Loucy (cell line): ENCODE measurements around the gene COL5A3.

Experiments
- H2AFZ ChIP-seq: fragments of 200-600 bp; sonication (generic); 2 replicates; pipeline ENCODE4 v1.6.0; 2016; ENCODE audit warnings: antibody characterized with exemption, mild to moderate bottlenecking, low read length, moderate library complexity
- H3F3A ChIP-seq: fragments of 200-600 bp; 2 replicates; pipeline ENCODE4 v1.6.0; 2016; ENCODE audit warnings: antibody characterized with exemption, low read depth, mild to moderate bottlenecking
- H3K27me3 ChIP-seq: fragments of 200-600 bp; sonication (generic); 2 replicates; pipeline ENCODE4 v1.6.1; 2014; ENCODE audit warnings: low read length, mild to moderate bottlenecking; ENCODE audit not compliant: insufficient read depth, poor library complexity, severe bottlenecking
- H3K36me3 ChIP-seq: fragments of 200-600 bp; sonication (generic); 2 replicates; pipeline ENCODE4 v1.6.1; 2016; ENCODE audit warnings: low read length; ENCODE audit not compliant: insufficient read depth
- H3K4me1 ChIP-seq: fragments of 200-600 bp; sonication (generic); 2 replicates; pipeline ENCODE4 v1.5.1; 2014; ENCODE audit warnings: low read length, mild to moderate bottlenecking; ENCODE audit not compliant: insufficient read depth, poor library complexity, severe bottlenecking
- H3K4me2 ChIP-seq: fragments of 200-600 bp; sonication (generic); 2 replicates; pipeline ENCODE4 v1.6.0; 2014; ENCODE audit warnings: antibody characterized with exemption, low read length, low read depth, mild to moderate bottlenecking; ENCODE audit not compliant: poor library complexity, severe bottlenecking
- H3K4me3 ChIP-seq: fragments of 200-600 bp; sonication (generic); 2 replicates; pipeline ENCODE4 v1.5.1; 2014; ENCODE audit warnings: low read length, mild to moderate bottlenecking, mixed read lengths; ENCODE audit not compliant: poor library complexity, severe bottlenecking
- H3K79me2 ChIP-seq: fragments of 200-600 bp; sonication (generic); 2 replicates; pipeline ENCODE4 v1.6.1; 2014; ENCODE audit warnings: low read length; ENCODE audit not compliant: insufficient read depth
- H3K9ac ChIP-seq: fragments of 200-600 bp; sonication (generic); 2 replicates; pipeline ENCODE4 v1.6.0; 2014; ENCODE audit warnings: mild to moderate bottlenecking, low read depth, low read length, moderate library complexity; ENCODE audit not compliant: poor library complexity, severe bottlenecking
- H3K9me2 ChIP-seq: fragments of 200-600 bp; sonication (generic); replicated peaks from 2 replicates; pipeline ENCODE4 v1.6.1; 2016; ENCODE audit warnings: low read depth, low read length, mixed read lengths
- H3K9me3 ChIP-seq: fragments of 200-600 bp; sonication (generic); 2 replicates; pipeline ENCODE4 v1.6.1; 2014; ENCODE audit warnings: mild to moderate bottlenecking, antibody characterized with exemption, low read length, low read depth; ENCODE audit not compliant: insufficient read depth
- H4K20me1 ChIP-seq: fragments of 200-600 bp; sonication (generic); 2 replicates; pipeline ENCODE4 v1.6.0; 2014; ENCODE audit warnings: antibody characterized with exemption, low read length, mild to moderate bottlenecking; ENCODE audit not compliant: insufficient read depth, poor library complexity, severe bottlenecking
- EZH2phosphoT487 ChIP-seq: fragments of 200-600 bp; IDR thresholded peaks from 2 replicates; pipeline ENCODE4 v1.6.1; 2018; ENCODE audit warnings: antibody characterized with exemption, mild to moderate bottlenecking, moderate library complexity, borderline replicate concordance
- TF ChIP-seq, protein P1 (sequence below): fragments of 200-600 bp; sonication (generic); conservative IDR thresholded peaks from 2 replicates; pipeline ENCODE4 v1.5.1; 2014; ENCODE audit warnings: mild to moderate bottlenecking, antibody characterized with exemption, low read length

The COL5A3 gene

DNA sequence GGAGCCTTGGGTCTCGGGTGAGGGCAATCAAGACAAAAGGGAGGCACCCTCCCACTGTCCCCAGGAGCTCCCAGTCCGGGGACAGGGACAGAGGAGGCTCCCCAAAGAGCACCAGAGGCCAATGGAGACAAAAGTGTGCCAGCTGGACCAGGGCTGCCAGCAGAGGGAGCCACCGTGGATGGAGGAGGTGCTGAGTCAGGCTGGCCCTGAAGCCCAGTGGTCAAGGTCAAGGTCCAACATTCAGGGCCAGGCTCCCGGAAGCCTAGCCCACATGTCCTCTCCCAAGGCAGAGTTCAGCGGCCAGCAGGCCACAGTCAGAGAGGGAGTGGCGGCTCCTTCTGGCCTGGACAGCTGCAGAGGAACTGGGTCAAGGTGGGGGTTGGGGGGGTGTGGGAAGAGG lies 8.4 kb downstream of the COL5A3 start:
- Histone ChIP-seq H3K4me1 (peaks cover 3% of the 10 kb centered on the region), H3K36me3 (no peaks in the 10 kb centered on the region), H3K79me2 (no peaks in the 10 kb centered on the region), H3K4me2 (no peak overlapping the region), H2AFZ (no peak overlapping the region), H3K4me3 (no peak overlapping the region), H3K9ac (no peak overlapping the region), H4K20me1 (no peaks in the 10 kb centered on the region), H3K27me3 (no peaks in the 10 kb centered on the region), H3K9me3 (no peaks in the 10 kb centered on the region), H3K9me2 (no peaks in the 10 kb centered on the region), H3F3A (no peaks in the 10 kb centered on the region)
- no peak for TF ChIP-seq EZH2phosphoT487
- TF ChIP-seq, protein P1, sequence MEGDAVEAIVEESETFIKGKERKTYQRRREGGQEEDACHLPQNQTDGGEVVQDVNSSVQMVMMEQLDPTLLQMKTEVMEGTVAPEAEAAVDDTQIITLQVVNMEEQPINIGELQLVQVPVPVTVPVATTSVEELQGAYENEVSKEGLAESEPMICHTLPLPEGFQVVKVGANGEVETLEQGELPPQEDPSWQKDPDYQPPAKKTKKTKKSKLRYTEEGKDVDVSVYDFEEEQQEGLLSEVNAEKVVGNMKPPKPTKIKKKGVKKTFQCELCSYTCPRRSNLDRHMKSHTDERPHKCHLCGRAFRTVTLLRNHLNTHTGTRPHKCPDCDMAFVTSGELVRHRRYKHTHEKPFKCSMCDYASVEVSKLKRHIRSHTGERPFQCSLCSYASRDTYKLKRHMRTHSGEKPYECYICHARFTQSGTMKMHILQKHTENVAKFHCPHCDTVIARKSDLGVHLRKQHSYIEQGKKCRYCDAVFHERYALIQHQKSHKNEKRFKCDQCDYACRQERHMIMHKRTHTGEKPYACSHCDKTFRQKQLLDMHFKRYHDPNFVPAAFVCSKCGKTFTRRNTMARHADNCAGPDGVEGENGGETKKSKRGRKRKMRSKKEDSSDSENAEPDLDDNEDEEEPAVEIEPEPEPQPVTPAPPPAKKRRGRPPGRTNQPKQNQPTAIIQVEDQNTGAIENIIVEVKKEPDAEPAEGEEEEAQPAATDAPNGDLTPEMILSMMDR: peak; percentile 52

DNA sequence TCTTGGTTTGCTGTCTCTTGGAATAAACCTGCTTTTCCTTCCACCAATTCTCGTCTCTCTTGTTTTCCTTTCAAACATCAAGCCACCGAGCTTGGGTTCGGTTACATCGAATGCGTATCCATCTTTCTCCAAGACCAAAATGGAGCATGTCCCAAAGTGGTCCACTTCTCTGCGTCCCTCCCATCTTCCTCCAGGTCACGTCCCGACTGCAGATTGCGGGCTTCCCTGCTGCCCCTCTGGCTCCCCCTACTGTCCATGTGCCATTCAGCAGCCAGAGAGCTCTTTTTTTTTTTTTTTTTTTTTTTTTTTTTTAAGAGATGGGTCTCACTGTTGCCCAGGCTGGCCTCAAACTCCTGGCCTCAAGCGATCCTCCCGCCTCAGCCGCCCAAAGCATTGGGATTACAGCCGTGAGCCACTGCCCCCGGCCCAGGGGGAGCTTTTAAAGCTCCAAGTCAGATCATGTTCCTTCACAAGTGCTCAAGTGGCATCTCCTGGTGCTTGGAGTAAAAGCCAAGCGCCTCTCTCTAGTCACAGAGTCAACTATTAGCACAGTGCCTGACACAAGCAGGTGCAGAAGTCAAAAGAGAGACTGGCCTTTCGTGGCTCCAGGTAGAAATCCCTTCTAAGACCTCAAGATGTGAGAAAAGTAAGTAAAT lies 10.0 kb downstream of the COL5A3 start:
- Histone ChIP-seq H3K36me3 (no peaks in the 10 kb centered on the region), H3K9me2 (no peaks in the 10 kb centered on the region), H3F3A (no peaks in the 10 kb centered on the region), H3K79me2 (no peaks in the 10 kb centered on the region), H4K20me1 (no peaks in the 10 kb centered on the region), H3K9me3 (no peaks in the 10 kb centered on the region), H3K4me2 (no peak overlapping the region), H3K27me3 (no peaks in the 10 kb centered on the region), H3K4me1 (peaks cover 3% of the 10 kb centered on the region), H2AFZ (0 out of 2 replicates have a peak overlapping the region, but pooled peaks have one; percentile 34), H3K4me3 (no peak overlapping the region), H3K9ac (no peak overlapping the region)
- no peak for TF ChIP-seq EZH2phosphoT487
- TF ChIP-seq, protein P1: peak; percentile 79

- Histone ChIP-seq H3K79me2 (no peaks in the 10 kb centered on the region), H2AFZ (no peak overlapping the region), H3K9me3 (no peaks in the 10 kb centered on the region), H4K20me1 (no peaks in the 10 kb centered on the region), H3F3A (no peaks in the 10 kb centered on the region), H3K9ac (no peak overlapping the region), H3K36me3 (no peaks in the 10 kb centered on the region), H3K4me2 (no peak overlapping the region), H3K9me2 (no peaks in the 10 kb centered on the region), H3K4me1 (no peaks in the 10 kb centered on the region), H3K27me3 (no peaks in the 10 kb centered on the region), H3K4me3 (no peak overlapping the region)
- TF ChIP-seq EZH2phosphoT487: no peak
- TF ChIP-seq, protein P1: no peak
Observed at GRCh38 chr19:9996541-9996940, 13.8 kb downstream of the COL5A3 start.
